ENCODE results near the gene TEX9. TPM values are rescaled to one million over a fixed set of nuclear protein-coding genes. Genes with fewer than 3 reads are reported as not detected.

The TEX9 gene
- total and polyA plus RNA-seq, 12 donors: 3.5 to 18.3 (median 8.6) TPM

GRCh38 chr15:56337084-56337725, 28.0 kb upstream of the TEX9 start:
- Histone ChIP-seq H3K27me3 (no peaks in the 10 kb centered on the region), H3K9me3 (replicated peaks in 1 of 3) (no peaks in the 10 kb centered on the region), H3K36me3 (replicated peaks in 1 of 2) (no peaks in the 10 kb centered on the region), H3K4me3 (no peak overlapping the region), H3K4me1 (replicated peaks in 1 of 2) (no peaks in the 10 kb centered on the region), H3K27ac (no peak overlapping the region)
- intact Hi-C loops (cut with DNase I): no loop called here
- DNase-seq: no peak
- WGBS, 4 donors: 67 to 74% (median 73%) methylated on average over 2 of the region's 2 CpGs
- TF ChIP-seq CTCF (IDR thresholded peaks at IDR 0.05): no peak
- no peak for TF ChIP-seq POLR2A (IDR thresholded peaks at IDR 0.05)

- no peak overlapping the region for H3K4me3 ChIP-seq
- no peak overlapping the region for H3K27ac ChIP-seq
- H3K27me3 ChIP-seq: no peaks in the 10 kb centered on the region
- WGBS, 4 donors: 72 to 96% (median 85%) methylated on average over 4 of the region's 4 CpGs
- TF ChIP-seq CTCF (IDR thresholded peaks at IDR 0.05) (no peak), POLR2A (IDR thresholded peaks at IDR 0.05) (no peak)
- no peaks in the 10 kb centered on the region for H3K36me3 ChIP-seq (replicated peaks in 1 of 2)
- no peaks in the 10 kb centered on the region for H3K9me3 ChIP-seq (replicated peaks in 1 of 3)
- intact Hi-C loops (cut with DNase I): no loop called here
- DNase-seq: no peak
- H3K4me1 ChIP-seq (replicated peaks in 1 of 2): no peaks in the 10 kb centered on the region
Measured at GRCh38 chr15:56339594-56339993, 25.6 kb upstream of the TEX9 start.

- TF ChIP-seq CTCF (IDR thresholded peaks at IDR 0.05) (no peak), POLR2A (IDR thresholded peaks at IDR 0.05) (no peak)
- Histone ChIP-seq H3K36me3 (replicated peaks in 1 of 2) (no peaks in the 10 kb centered on the region), H3K9me3 (replicated peaks in 1 of 3) (no peaks in the 10 kb centered on the region), H3K4me3 (no peak overlapping the region), H3K4me1 (replicated peaks in 1 of 2) (no peaks in the 10 kb centered on the region), H3K27ac (no peak overlapping the region), H3K27me3 (no peaks in the 10 kb centered on the region)
- WGBS, 4 donors: 79 to 89% (median 87%) methylated on average over 3 of the region's 3 CpGs
- DNase-seq: no peak
- intact Hi-C loops (cut with DNase I): no loop called here
Measured at GRCh38 chr15:56341201-56341600, 24.0 kb upstream of the TEX9 start.

- Histone ChIP-seq H3K36me3 (replicated peaks in 1 of 2) (no peaks in the 10 kb centered on the region), H3K4me1 (replicated peaks in 1 of 2) (no peaks in the 10 kb centered on the region), H3K27me3 (no peaks in the 10 kb centered on the region), H3K9me3 (replicated peaks in 1 of 3) (no peaks in the 10 kb centered on the region), H3K4me3 (no peak overlapping the region), H3K27ac (no peak overlapping the region)
- intact Hi-C loops (cut with DNase I): no loop called here
- no peak for DNase-seq
- 31 to 71% (median 59%) methylated on average over 1 of the region's 1 CpG for WGBS, 4 donors
- TF ChIP-seq POLR2A (IDR thresholded peaks at IDR 0.05) (no peak), CTCF (IDR thresholded peaks at IDR 0.05) (no peak)
Measured at GRCh38 chr15:56342653-56343052, 22.6 kb upstream of the TEX9 start.
